ENCODE results near the gene MIPEP.
"Not testable (repeated sequence)": the region's sequence is repeated elsewhere in the genome, so short reads cannot be mapped to it uniquely, and the experiment has no call there.

Gene MIPEP

DNA sequence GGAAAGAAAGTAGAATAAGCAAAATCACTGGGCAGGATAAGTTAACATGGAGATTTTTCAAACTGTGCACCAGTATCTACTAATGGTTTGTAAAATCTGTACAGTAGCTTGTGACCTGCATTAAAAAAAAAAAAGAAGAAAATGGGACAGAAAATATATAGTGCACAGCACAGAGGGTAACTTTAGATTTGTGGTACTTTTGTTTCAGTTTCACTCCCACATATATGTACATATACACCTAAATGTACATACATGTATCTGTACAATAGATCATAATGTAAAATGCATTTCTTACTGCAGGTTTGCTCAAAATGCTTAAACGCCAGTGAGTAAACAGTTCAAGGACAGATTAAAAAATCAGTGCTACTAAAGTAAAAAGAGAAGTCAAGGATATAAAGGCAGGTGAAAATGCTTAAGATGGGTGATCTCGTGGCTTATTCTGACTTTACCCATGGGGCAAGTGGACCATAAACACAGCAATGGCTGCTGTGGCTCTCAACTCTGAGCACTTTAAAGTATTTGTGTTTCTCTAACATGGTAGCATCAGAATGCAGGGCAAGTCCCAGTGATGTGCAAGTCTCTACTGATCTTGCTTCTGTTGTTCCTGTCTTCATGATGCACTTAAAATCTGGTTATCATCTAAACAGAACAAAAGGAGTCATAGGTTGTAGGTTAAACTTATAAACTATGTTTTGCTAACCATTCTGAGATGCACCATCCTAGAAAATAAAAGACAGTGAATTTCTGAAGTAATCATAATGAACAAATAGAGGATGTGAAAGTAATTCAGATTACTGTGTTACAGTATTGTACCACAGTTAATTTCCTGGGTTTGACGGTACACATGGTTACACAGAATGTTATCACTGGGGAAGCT, 112.3 kb downstream of the MIPEP start:
- DNase-seq (ENCODE audit: low read depth, low spot score), result no peak

DNA sequence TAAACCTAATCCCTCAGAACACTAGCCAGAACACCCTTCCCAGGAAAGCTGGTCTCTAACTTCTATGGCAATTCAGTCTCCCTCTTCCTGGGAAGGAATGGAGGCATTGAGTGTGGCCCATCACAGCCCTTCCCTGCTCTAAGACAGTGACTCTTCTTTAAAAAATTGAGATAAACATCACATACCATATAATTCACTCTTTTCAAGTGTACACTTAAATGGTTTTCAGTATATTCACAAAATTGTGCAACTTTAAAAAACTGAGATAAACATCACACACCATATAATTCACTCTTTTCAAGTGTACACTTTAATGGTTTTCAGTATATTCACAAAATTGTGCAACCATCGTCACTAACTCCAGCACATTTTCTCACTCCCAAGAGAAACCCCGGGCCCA, 116.5 kb downstream of the MIPEP start:
- no peak for DNase-seq (ENCODE audit: low read depth, low spot score)

DNA sequence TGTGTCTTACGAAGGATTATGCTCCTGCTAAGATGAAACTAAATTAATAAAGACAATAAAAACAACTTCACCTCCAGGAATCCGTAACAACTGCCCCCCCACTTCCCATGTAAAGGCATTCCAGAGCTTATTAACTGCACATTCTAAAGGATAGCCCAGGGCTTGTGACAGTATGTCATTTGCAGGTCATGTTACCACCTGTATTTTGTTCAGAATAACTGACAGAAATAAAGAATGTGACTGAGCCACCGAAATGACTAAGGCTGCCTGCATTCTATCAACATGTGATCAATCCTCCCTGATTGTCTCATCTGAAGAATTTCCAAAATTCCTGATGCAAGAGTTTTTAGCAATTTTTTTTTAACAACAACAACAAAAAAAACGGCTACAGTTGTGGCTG, 117.2 kb downstream of the MIPEP start:
- no peak for DNase-seq (ENCODE audit: low read depth, low spot score)

DNA sequence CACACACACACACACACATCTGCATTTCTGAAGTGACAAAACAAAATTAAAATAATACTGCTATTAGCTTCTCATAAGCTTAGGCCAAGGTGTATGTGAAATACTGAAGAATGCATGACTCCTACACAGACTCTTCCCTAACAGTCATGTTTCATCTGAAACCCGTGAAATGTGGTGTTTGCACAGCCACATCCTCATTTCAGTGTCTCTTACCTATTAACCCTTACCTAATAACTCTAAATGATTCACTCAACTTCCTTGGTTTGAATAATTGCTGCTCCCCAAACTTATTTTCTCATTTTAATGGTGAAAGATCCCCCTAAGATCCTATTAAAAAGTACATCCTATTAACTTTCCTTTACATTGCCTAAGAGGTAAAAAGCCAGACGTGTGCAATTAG, 117.6 kb downstream of the MIPEP start:
- no peak for DNase-seq (ENCODE audit: low read depth, low spot score)

DNA sequence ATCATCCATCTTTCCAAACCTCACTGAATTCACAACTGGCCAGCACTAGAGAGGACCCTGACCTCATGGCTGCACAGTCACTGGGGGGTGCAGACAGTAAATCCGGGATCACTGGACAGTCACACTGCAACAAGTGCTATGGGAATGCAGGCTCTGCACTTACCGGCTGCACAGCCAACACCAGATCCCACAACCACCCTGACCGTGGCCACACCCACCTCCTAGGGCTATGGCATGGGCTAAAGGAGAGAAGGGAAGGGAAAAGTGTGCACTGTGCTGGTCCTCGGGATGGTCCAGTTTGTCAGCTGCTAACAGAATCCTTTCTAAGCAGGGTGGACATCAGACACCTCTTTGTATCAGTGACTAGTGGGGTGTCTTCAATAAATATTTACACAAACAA, 118.2 kb downstream of the MIPEP start:
- no peak for DNase-seq (ENCODE audit: low read depth, low spot score)

DNA sequence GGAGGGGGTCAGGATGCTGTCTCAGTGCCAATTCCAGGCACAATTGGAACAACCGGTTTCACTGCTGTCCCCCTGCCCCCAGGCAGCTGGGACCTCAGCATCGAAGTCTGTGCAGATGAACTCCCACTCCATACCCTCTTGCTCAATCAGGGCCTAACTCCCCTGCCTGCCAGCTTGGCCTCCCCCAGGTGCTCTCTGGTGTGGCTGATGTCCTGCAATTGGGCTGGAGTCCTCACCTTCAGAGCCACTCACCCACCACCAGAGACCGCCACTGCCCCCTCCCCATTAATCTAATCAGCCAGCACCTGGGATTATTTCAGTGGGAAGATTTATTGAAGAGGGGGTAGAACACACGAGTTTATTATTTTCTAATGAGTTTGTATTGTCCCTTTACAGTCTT, 118.8 kb downstream of the MIPEP start:
- no peak for DNase-seq (ENCODE audit: low read depth, low spot score)

DNA sequence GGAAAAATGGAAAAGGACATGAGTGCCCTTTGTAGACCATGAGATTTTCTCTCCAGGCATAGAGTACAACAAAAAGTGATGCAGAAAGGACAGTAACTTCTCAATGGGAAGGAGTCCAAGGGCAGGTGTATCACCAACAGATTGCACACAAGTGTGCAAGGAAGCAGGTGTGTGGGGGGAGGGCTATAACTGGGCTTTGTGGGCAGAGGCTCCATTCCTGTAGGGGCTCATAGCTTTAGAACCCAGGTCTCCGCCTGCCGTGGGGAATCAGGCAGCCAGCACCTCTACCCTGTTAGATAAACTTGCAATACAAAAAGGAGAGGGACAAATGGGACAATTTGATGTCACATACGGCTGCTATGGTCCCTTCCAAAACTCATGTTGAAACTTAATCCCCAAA, 119.8 kb downstream of the MIPEP start:
- DNase-seq (ENCODE audit: low read depth, low spot score), result no peak

DNA sequence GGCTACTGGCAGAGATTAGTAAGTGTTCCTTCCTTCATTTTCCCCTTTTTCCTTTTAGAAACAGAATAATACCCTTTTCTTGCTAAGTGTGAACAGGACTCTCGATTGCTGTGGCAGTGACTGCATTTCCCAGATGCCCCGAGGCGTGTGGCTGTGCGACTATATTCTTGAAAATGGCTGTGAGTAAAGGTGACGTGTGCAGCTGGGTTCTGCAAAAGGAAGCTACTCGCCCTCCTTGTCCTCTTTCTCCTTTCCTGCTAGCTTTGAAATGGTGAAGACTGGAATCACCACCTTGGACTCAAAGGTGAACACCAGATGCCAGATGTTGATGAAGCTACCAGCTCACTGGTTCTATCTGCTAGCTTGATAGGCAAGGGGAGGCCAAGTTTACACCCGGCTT, 121.4 kb downstream of the MIPEP start:
- no peak for DNase-seq (ENCODE audit: low read depth, low spot score)

DNA sequence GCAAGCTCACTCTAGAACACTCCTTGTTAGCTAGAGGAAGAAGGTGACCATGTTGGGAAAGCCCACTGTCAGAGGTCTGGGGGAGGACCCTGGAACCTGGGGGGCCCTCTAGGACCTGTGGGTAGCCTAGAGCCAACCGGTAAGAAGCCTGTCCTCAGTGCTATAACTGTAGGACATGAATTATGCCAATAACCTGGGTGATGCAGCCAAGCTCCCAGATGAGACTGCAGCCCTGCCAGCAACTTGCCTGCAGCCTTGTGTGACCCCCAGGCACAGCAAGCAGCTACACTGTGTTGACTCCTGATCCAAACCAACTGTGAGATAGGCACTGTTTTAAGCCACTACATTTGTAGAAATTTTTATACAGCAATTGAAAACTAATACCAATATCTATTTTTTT, 122.3 kb downstream of the MIPEP start:
- DNase-seq (ENCODE audit: low read depth, low spot score), result no peak

DNA sequence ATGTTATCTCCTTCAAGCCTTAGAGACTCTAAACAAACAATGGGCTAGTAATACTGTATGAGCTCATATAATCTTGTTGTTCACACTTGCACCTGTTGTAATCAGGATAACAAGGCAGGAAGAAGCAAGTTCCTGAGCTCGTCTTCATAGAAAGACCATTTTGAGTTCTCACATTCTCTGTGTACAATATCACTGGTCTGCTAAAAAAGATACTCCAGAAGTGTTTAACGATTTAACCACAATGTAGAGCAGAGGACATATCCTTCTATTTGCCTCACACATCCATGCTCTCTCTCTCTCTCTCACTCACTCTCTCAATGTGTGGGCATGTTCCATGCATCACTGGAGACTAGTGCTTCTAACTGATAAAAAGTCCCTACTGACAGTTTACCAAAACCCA, 122.9 kb downstream of the MIPEP start:
- DNase-seq (ENCODE audit: low read depth, low spot score), result no peak

DNA sequence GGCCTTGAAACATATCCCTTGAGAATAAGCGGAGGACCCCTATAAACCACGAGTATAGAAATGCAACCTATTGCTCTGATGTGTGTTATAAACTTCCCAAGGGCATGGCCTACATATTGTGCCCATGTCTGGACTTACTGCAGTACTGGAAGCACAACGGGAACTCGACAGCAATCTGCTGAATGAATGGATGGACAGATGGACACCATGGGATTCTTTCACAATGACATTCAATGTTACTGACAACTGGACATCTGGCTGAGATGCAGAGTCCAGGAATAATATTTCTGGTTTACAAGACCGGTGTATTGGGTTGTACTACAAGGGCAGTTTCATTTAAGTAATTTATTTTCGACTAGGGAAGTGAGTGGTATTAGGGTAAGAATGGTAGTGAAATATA, 123.7 kb downstream of the MIPEP start:
- DNase-seq (ENCODE audit: low read depth, low spot score), result no peak

DNA sequence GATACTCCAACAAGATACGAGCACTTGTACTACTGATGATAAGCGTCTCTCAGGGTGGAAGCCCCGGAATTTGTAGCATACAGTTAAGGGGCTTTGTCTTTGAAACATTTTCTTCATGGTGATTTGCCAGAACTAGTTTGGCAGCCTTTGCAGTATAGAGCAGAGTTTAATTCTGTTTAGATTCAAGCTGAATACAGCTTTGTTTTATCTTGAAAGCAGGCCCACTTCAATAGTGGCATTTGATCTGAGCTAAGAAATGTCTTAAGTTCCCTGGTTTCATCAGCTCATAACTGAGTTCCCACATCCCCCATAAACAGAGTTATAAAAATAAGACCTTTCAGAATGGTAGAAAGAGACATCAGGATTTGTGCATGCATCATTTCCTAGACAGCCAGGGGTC, 125.9 kb downstream of the MIPEP start:
- no peak for DNase-seq (ENCODE audit: low read depth, low spot score)

DNA sequence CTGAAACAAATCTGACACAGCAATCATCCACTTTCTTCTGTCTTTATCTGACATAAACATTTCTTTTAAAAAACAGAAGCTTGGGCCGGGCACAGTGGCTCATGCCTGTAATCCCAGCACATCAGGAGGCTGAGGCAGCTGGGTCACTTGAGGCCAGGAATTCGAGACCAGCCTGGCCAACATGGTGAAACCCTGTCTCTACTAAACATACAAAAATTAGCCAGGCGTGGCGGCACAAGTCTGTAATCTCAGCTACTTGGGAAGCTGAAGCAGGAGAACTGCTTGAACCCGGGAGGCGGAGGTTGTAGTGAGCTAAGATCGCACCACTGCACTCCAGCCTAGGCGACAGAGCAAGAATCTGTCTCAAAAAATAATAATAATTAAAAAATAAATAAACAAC, 127.4 kb downstream of the MIPEP start:
- not testable (repeated sequence) for DNase-seq (ENCODE audit: low read depth, low spot score)

DNA sequence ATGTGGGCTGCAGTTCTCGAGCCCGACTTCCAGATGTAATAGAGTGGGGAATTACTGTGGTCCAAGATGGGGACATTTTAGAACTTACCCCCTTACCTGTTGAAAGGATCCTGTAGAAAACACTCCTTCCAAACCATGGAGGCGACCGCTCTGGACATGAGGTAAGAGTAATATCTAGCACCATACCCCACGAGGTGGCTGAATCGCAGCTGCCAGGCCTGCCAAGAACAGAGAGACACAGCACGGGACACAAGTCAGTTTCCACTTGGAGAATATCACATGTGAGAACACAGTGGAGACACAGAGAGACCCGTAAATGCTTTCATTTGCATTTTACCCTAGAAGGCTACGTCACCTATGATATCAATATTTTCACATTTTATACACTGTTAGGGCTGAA, 129.2 kb downstream of the MIPEP start:
- no peak for DNase-seq (ENCODE audit: low read depth, low spot score)

DNA sequence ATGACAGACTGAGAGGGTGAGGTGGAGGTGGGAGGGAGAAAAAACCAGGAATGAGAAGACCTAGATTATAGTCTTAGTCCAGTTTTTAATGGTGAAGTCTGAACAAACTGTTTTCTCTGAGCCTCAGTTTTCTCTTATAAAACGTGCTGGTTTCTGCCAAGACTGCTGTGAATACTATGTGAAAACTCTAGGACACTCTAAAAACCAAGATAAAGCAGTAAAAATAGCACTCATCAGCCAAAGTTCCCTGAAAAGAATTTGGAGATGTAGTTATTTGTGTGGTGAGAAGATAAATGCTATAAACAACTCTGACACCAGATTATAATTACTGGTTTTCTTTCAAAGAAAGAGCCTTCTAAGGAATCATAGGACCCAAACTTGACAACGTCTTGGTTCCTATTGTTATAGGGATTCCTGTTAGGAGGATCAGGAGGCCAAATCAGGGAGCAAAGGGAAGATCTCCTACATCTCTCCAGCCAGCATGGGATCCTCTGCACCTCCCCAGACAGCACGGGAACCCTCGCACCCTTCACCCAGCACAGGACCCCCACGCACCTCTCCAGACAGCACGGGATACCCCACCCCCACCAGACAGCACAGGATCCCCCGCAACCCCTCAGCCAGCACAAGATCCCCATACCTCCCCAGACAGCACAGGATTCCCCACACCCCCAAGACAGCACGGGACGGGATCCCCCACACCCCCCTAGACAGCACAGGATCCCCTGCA, 130.2 kb downstream of the MIPEP start:
- no peak for DNase-seq (ENCODE audit: low read depth, low spot score)

DNA sequence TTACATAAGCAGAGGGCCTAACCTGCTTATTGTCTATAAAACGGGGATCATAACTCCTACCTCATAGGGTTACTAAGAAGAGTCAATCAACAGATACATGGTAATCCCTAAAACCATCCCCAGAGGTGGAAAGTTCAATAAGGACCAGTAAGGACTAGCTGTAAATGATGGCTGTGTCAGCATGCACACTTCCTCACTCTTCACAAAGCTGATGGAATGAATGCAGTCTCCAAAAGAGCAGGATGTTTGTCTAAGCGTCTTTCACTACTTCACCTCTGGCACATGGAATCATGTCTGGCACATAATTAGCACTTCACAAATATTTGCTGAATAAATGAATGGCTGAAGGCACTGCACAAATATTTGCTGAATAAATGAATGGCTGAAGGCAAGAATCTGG, 134.2 kb downstream of the MIPEP start:
- DNase-seq (ENCODE audit: low read depth, low spot score), result no peak

DNA sequence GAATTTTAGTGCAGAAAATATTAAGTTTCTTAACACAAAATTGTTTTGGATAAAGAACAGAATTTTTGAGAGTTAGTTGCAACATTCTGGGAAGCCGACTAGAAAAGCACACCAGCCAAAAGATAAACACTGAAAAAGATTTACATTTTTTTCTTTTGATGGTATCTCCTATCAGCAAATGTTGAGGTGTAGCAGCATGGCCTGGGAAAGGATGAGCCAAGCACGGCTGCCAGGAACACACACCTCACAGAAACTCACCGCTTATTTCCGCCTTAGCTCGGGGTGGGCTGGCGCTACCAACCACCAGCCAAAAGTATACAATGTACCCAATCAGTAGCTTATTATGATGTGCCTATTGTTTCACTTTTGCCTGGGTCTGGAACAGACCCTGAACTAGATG, 134.7 kb downstream of the MIPEP start:
- DNase-seq (ENCODE audit: low read depth, low spot score), result no peak

DNA sequence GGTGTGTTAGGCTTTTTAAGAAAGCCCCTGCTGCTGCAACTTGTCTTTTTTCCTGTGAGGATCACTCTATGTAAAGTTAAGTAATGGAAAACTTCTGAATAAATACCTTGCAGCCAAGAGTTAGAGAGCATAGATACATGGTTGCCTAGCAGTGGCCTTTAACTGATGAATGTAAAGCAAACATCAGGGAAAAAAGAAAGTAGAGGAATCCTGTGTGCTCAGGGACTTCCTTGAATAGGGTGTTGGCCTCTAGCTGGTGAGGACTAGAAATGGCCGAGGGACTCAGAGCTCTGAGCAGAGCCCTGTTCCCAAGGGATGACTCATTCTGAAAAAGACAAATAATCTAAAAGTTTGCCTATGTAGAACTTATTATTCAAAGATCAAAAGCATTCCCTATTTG, 135.7 kb downstream of the MIPEP start:
- no peak for DNase-seq (ENCODE audit: low read depth, low spot score)

DNA sequence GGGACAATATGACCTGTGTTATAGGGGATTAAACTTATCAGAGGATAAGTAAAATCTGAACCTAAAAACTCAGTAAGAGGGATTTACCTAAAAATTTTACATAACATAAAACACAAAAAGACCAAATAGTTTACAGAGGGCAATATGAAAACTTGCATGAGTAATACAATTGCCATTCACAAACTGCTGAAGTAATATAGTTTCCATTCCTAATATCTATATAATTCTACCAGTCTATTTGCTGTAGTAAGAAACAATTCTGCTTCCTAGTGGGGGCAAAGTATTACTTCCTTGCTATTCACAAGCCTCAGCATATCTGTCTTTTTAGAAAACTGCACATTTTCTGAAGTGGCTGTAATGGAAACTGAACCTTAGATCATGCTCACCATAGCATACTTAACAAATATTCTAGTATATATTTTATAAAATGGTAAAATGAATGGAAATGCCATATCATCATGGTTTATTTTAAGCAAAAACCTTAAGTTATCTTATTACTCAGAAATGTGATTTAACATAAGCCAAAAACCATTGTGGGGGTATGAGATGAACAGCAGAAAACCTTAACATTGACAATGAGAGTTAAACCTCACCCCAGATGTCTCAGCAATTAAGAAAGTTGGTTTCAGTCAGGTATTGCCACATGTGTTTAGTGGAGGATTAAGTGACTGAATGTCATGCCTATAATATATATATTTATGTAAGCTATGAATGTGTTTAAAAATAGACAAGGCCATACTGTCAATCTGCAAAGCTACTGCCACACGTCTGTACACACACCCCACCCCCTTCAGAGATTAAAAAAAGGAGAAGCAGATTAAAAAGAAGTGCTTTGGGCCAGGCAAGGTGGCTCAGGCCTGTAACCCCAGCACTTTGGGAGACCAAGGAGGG, 136.8 kb downstream of the MIPEP start:
- no peak for DNase-seq (ENCODE audit: low read depth, low spot score)

DNA sequence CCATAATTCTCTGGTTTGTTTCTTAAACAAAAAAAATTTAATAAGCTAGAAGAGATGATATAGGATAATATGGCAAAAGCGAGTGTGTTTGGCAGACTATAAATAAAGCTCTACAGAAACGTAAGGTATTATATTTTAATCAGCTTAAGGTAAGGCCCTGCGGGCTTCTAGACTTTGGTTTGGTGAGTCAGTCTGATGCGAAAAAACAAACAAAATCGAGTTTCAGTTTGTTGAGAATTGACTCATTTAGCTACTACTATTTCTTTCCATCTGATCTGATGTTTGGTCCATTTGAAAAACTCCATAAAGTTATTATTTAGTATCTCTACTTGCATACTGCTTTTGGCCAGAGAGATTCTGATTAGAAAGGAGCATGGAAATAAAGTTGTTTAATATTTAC, 138.0 kb downstream of the MIPEP start:
- no peak for DNase-seq (ENCODE audit: low read depth, low spot score)

DNA sequence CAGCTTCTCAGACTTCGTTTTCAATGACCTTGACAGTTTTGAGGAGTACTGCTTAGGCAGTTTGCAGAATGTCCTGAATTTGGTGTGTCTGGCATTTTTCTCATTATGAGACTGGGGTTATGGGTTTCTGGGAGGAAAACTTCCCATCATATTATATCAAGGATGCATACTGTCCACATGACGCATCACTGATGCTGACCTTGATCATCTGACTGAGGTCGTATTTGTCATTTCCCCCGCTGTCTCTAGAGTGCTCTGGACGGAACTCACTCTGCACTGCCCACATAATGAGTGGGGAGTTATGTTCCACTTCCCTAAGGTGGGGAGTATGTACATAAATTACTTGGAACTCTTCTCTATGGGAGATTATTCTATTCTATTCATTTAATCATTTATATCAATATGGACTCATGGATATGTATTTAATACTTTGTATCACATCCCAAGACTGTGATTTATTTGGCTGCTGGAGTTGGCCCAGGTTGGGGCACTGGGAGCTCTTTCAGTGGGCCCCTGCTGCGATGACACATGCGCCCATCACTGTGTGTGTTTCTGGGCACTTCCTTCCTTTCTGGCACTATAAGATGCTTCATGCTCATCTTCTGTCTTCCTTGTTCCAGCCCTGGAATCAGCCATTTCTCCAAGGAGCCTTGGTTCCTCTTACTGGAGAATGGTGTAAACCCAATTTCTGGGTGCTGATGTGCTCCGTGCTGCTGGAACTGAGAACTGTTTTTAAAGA, 138.6 kb downstream of the MIPEP start:
- DNase-seq (ENCODE audit: low read depth, low spot score), result no peak

All from iPS DF 19.7 (cell line).